ENCODE measurements around the gene ACTL8. TPM values are rescaled to one million over a fixed set of nuclear protein-coding genes. Genes with fewer than 3 reads are reported as not detected.
A peak's percentile ranks its signal among the peaks of the same experiment; 100 is the strongest.

The ACTL8 gene
- total RNA-seq, 1 donor from 2014 or later, result not detected

GRCh38 chr1:17723684-17724083 lies 31.4 kb upstream of the ACTL8 start:
- Mint-ChIP-seq H3K27ac (ENCODE audit: unreplicated experiment) (no peak overlapping the region), H3K4me1 (ENCODE audit: low read depth) (no peaks in the 10 kb centered on the region), H3K9me3 (ENCODE audit: low read depth) (no peaks in the 10 kb centered on the region), H3K36me3 (ENCODE audit: low read depth) (no peaks in the 10 kb centered on the region), H3K4me3 (ENCODE audit: unreplicated experiment) (no peak overlapping the region), H3K27me3 (ENCODE audit: low read depth) (peaks cover 34% of the 10 kb centered on the region)
- no peak for DNase-seq (ENCODE audit: low spot score)
- peak; percentile 31 for TF ChIP-seq CTCF (IDR thresholded peaks at IDR 0.05)

GRCh38 chr1:17724150-17724549 lies 31.0 kb upstream of the ACTL8 start:
- H3K36me3 Mint-ChIP-seq (ENCODE audit: low read depth), result no peaks in the 10 kb centered on the region
- H3K4me3 Mint-ChIP-seq (ENCODE audit: unreplicated experiment), result no peak overlapping the region
- no peaks in the 10 kb centered on the region for H3K4me1 Mint-ChIP-seq (ENCODE audit: low read depth)
- no peaks in the 10 kb centered on the region for H3K9me3 Mint-ChIP-seq (ENCODE audit: low read depth)
- DNase-seq (ENCODE audit: low spot score), result no peak
- no peak for TF ChIP-seq CTCF (IDR thresholded peaks at IDR 0.05)
- peaks cover 36% of the 10 kb centered on the region for H3K27me3 Mint-ChIP-seq (ENCODE audit: low read depth)
- H3K27ac Mint-ChIP-seq (ENCODE audit: unreplicated experiment), result no peak overlapping the region

GRCh38 chr1:17725084-17725719 lies 29.9 kb upstream of the ACTL8 start:
- Mint-ChIP-seq H3K27me3 (ENCODE audit: low read depth) (peaks cover 36% of the 10 kb centered on the region), H3K36me3 (ENCODE audit: low read depth) (no peaks in the 10 kb centered on the region), H3K4me3 (ENCODE audit: unreplicated experiment) (no peak overlapping the region)

GRCh38 chr1:17725811-17726582 lies 29.1 kb upstream of the ACTL8 start:
- Mint-ChIP-seq H3K4me1 (ENCODE audit: low read depth) (no peaks in the 10 kb centered on the region), H3K4me3 (ENCODE audit: unreplicated experiment) (no peak overlapping the region), H3K9me3 (ENCODE audit: low read depth) (no peaks in the 10 kb centered on the region), H3K36me3 (ENCODE audit: low read depth) (no peaks in the 10 kb centered on the region), H3K27me3 (ENCODE audit: low read depth) (peaks cover 37% of the 10 kb centered on the region), H3K27ac (ENCODE audit: unreplicated experiment) (no peak overlapping the region)
- DNase-seq (ENCODE audit: low spot score), result no peak
- no peak for TF ChIP-seq CTCF (IDR thresholded peaks at IDR 0.05)

More at GRCh38 chr1:17725084-17725719, 29.9 kb upstream of the ACTL8 start:
- TF ChIP-seq CTCF (IDR thresholded peaks at IDR 0.05), result no peak
- Mint-ChIP-seq H3K4me1 (ENCODE audit: low read depth) (no peaks in the 10 kb centered on the region), H3K9me3 (ENCODE audit: low read depth) (no peaks in the 10 kb centered on the region), H3K27ac (ENCODE audit: unreplicated experiment) (no peak overlapping the region)
- DNase-seq (ENCODE audit: low spot score), result no peak

- no peak for DNase-seq (ENCODE audit: low spot score)
- H3K4me3 Mint-ChIP-seq (ENCODE audit: unreplicated experiment), result no peak overlapping the region
- H3K36me3 Mint-ChIP-seq (ENCODE audit: low read depth), result no peaks in the 10 kb centered on the region
- H3K4me1 Mint-ChIP-seq (ENCODE audit: low read depth), result no peaks in the 10 kb centered on the region
- peak; percentile 28 for TF ChIP-seq CTCF (IDR thresholded peaks at IDR 0.05)
- no peak overlapping the region for H3K27ac Mint-ChIP-seq (ENCODE audit: unreplicated experiment)
- H3K27me3 Mint-ChIP-seq (ENCODE audit: low read depth), result peaks cover 24% of the 10 kb centered on the region
- no peaks in the 10 kb centered on the region for H3K9me3 Mint-ChIP-seq (ENCODE audit: low read depth)
Measured at GRCh38 chr1:17728123-17728712, 26.9 kb upstream of the ACTL8 start.
